B cell (primary cell): ENCODE measurements around the gene VNN1.

ENCODE experiments used
- CTCF ChIP-seq: fragments of 200-600 bp; IDR thresholded peaks from one replicate; pipeline ENCODE4 v1.8.0; 2022; ENCODE audit warnings: antibody characterized with exemption, mild to moderate bottlenecking
- EZH2 ChIP-seq: IDR thresholded peaks from 2 replicates; pipeline ENCODE4 v1.6.1; 2012; ENCODE audit warnings: borderline replicate concordance, low read depth, mild to moderate bottlenecking, moderate library complexity, low read length; ENCODE audit not compliant: insufficient read depth, poor library complexity, severe bottlenecking

- no peak for TF ChIP-seq CTCF
- TF ChIP-seq EZH2: no peak
These were observed 20.9 kb upstream of the VNN1 start for GRCh38 chr6:132734694-132735236.
